ENCODE measurements around the gene VWA7. TPM values are rescaled to one million over a fixed set of nuclear protein-coding genes. Genes with fewer than 3 reads are reported as not detected.
"Not testable (repeated sequence)": the region's sequence is repeated elsewhere in the genome, so short reads cannot be mapped to it uniquely, and the experiment has no call there.

The VWA7 gene
- total RNA-seq, 1 donor = 0.31 TPM

GRCh38 chr6:31811645-31812044, 34.5 kb upstream of the VWA7 start:
- Histone ChIP-seq H3K4me1 (ENCODE audit: insufficient read depth, low read length) (peaks cover 31% of the 10 kb centered on the region), H3K9me3 (ENCODE audit: low read depth, low read length) (no peaks in the 10 kb centered on the region), H3K27me3 (ENCODE audit: insufficient read depth, low read length) (no peaks in the 10 kb centered on the region), H3K4me3 (ENCODE audit: low read length) (no peak overlapping the region)

GRCh38 chr6:31808599-31808998, 31.5 kb upstream of the VWA7 start:
- not testable (repeated sequence) for H3K9me3 ChIP-seq (ENCODE audit: low read depth, low read length); H3K27me3 ChIP-seq (ENCODE audit: insufficient read depth, low read length); H3K4me3 ChIP-seq (ENCODE audit: low read length)
- H3K4me1 ChIP-seq (ENCODE audit: insufficient read depth, low read length) = peaks cover 41% of the 10 kb centered on the region

GRCh38 chr6:31806470-31807272, 29.5 kb upstream of the VWA7 start, which contains the start of gene LSM2:
Gene LSM2 (minus strand): TSS chr6:31806966. CDS start chr6:31806757, 209 bp downstream.
- no peaks in the 10 kb centered on the region for H3K27me3 ChIP-seq (ENCODE audit: insufficient read depth, low read length)
- H3K9me3 ChIP-seq (ENCODE audit: low read depth, low read length) = no peaks in the 10 kb centered on the region
- H3K4me1 ChIP-seq (ENCODE audit: insufficient read depth, low read length) = peaks cover 24% of the 10 kb centered on the region
- H3K4me3 ChIP-seq (ENCODE audit: low read length) = peak within 1 kb of the TSS; percentile 79

GRCh38 chr6:31805939-31806469, 28.9 kb upstream of the VWA7 start:
- H3K4me1 ChIP-seq (ENCODE audit: insufficient read depth, low read length) = peaks cover 24% of the 10 kb centered on the region
- no peaks in the 10 kb centered on the region for H3K9me3 ChIP-seq (ENCODE audit: low read depth, low read length)
- no peaks in the 10 kb centered on the region for H3K27me3 ChIP-seq (ENCODE audit: insufficient read depth, low read length)
- peak overlapping the region; percentile 79 for H3K4me3 ChIP-seq (ENCODE audit: low read length)

GRCh38 chr6:31801031-31801927, 24.2 kb upstream of the VWA7 start:
- not testable (repeated sequence) for H3K27me3 ChIP-seq (ENCODE audit: insufficient read depth, low read length); H3K9me3 ChIP-seq (ENCODE audit: low read depth, low read length); H3K4me3 ChIP-seq (ENCODE audit: low read length)
- peaks cover 35% of the 10 kb centered on the region for H3K4me1 ChIP-seq (ENCODE audit: insufficient read depth, low read length)

GRCh38 chr6:31799781-31800180, 22.7 kb upstream of the VWA7 start:
- peaks cover 31% of the 10 kb centered on the region for H3K4me1 ChIP-seq (ENCODE audit: insufficient read depth, low read length)
- no peaks in the 10 kb centered on the region for H3K9me3 ChIP-seq (ENCODE audit: low read depth, low read length)
- H3K27me3 ChIP-seq (ENCODE audit: insufficient read depth, low read length) = no peaks in the 10 kb centered on the region
- no peak overlapping the region for H3K4me3 ChIP-seq (ENCODE audit: low read length)

GRCh38 chr6:31797588-31797987, 20.5 kb upstream of the VWA7 start:
- Histone ChIP-seq H3K9me3 (ENCODE audit: low read depth, low read length) (no peaks in the 10 kb centered on the region), H3K4me3 (ENCODE audit: low read length) (no peak overlapping the region), H3K27me3 (ENCODE audit: insufficient read depth, low read length) (no peaks in the 10 kb centered on the region), H3K4me1 (ENCODE audit: insufficient read depth, low read length) (peaks cover 43% of the 10 kb centered on the region)

- H3K4me3 ChIP-seq (ENCODE audit: low read length) = no peak overlapping the region
- H3K4me1 ChIP-seq (ENCODE audit: insufficient read depth, low read length) = peaks cover 43% of the 10 kb centered on the region
- no peaks in the 10 kb centered on the region for H3K27me3 ChIP-seq (ENCODE audit: insufficient read depth, low read length)
- H3K9me3 ChIP-seq (ENCODE audit: low read depth, low read length) = no peaks in the 10 kb centered on the region
These were observed 19.9 kb upstream of the VWA7 start for GRCh38 chr6:31796993-31797385.

GRCh38 chr6:31795616-31796298, 18.6 kb upstream of the VWA7 start, which contains the start of gene VARS1:
Gene VARS1 (minus strand): TSS chr6:31795752. CDS start chr6:31795217, 535 bp downstream.
- H3K9me3 ChIP-seq (ENCODE audit: low read depth, low read length) = no peaks in the 10 kb centered on the region
- H3K27me3 ChIP-seq (ENCODE audit: insufficient read depth, low read length) = no peaks in the 10 kb centered on the region
- peak within 1 kb of the TSS; percentile 94 for H3K4me3 ChIP-seq (ENCODE audit: low read length)
- H3K4me1 ChIP-seq (ENCODE audit: insufficient read depth, low read length) = peaks cover 47% of the 10 kb centered on the region

- H3K27me3 ChIP-seq (ENCODE audit: insufficient read depth, low read length) = no peaks in the 10 kb centered on the region
- H3K4me1 ChIP-seq (ENCODE audit: insufficient read depth, low read length) = peaks cover 51% of the 10 kb centered on the region
- no peaks in the 10 kb centered on the region for H3K9me3 ChIP-seq (ENCODE audit: low read depth, low read length)
- H3K4me3 ChIP-seq (ENCODE audit: low read length) = peak overlapping the region; percentile 94
These were observed 17.9 kb upstream of the VWA7 start for GRCh38 chr6:31794866-31795615.

GRCh38 chr6:31794294-31794865, 17.3 kb upstream of the VWA7 start:
- H3K9me3 ChIP-seq (ENCODE audit: low read depth, low read length) = no peaks in the 10 kb centered on the region
- H3K4me3 ChIP-seq (ENCODE audit: low read length) = peak overlapping the region; percentile 94
- peaks cover 52% of the 10 kb centered on the region for H3K4me1 ChIP-seq (ENCODE audit: insufficient read depth, low read length)
- H3K27me3 ChIP-seq (ENCODE audit: insufficient read depth, low read length) = no peaks in the 10 kb centered on the region

GRCh38 chr6:31793927-31794245, 16.8 kb upstream of the VWA7 start:
- H3K27me3 ChIP-seq (ENCODE audit: insufficient read depth, low read length); H3K4me3 ChIP-seq (ENCODE audit: low read length); H3K9me3 ChIP-seq (ENCODE audit: low read depth, low read length): not testable (repeated sequence)
- H3K4me1 ChIP-seq (ENCODE audit: insufficient read depth, low read length) = peaks cover 52% of the 10 kb centered on the region

GRCh38 chr6:31792761-31793171, 15.6 kb upstream of the VWA7 start:
- Histone ChIP-seq H3K4me3 (ENCODE audit: low read length) (no peak overlapping the region), H3K9me3 (ENCODE audit: low read depth, low read length) (no peaks in the 10 kb centered on the region), H3K4me1 (ENCODE audit: insufficient read depth, low read length) (peaks cover 44% of the 10 kb centered on the region), H3K27me3 (ENCODE audit: insufficient read depth, low read length) (no peaks in the 10 kb centered on the region)

- Histone ChIP-seq H3K27me3 (ENCODE audit: insufficient read depth, low read length) (no peaks in the 10 kb centered on the region), H3K4me3 (ENCODE audit: low read length) (no peak overlapping the region), H3K4me1 (ENCODE audit: insufficient read depth, low read length) (peaks cover 37% of the 10 kb centered on the region), H3K9me3 (ENCODE audit: low read depth, low read length) (no peaks in the 10 kb centered on the region)
These were observed 14.9 kb upstream of the VWA7 start for GRCh38 chr6:31792090-31792374.
